Heart left ventricle (tissue), 16 donors: ENCODE results near the gene DPP10. TPM values are rescaled to one million over a fixed set of nuclear protein-coding genes. Genes with fewer than 3 reads are reported as not detected.

ENCODE experiments used
- ATAC-seq, 4 donors: fragments of 200-7000 bp; cut with Tn5 transposase; one replicate each; pipeline ENCODE4 v1.9.1; 2020 to 2022; ENCODE audit warnings: moderate library complexity in 4 of 4, mild to moderate bottlenecking in 3 of 4, moderate number of reproducible peaks in 1 of 4
- DNase-seq, 5 donors: peaks; one replicate each; pipeline ENCODE4 v3.0.0-alpha.2; 2020
- H3K27ac ChIP-seq, 12 donors: fragments of 200-600 bp; sonication (generic) in 4 of 12; one replicate each; pipeline versions ENCODE4 v1.5.0 to v1.8.0; 2016 to 2022; ENCODE audit warnings: mild to moderate bottlenecking in 2 of 12
- H3K27me3 ChIP-seq, 9 donors: fragments of 200-600 bp; sonication (generic) in 2 of 9; one replicate each; pipeline versions ENCODE4 v1.5.1 to v1.8.0; 2016 to 2022; ENCODE audit warnings: mild to moderate bottlenecking in 3 of 9
- H3K36me3 ChIP-seq, 9 donors: fragments of 200-600 bp; sonication (generic) in 2 of 9; one replicate each; pipeline versions ENCODE4 v1.5.0 to v1.8.0; 2018 to 2022; ENCODE audit warnings: mild to moderate bottlenecking in 2 of 9
- H3K4me1 ChIP-seq, 12 donors: fragments of 200-600 bp; sonication (generic) in 4 of 12; one replicate each; pipeline versions ENCODE4 v1.5.0 to v1.8.0; 2016 to 2022; ENCODE audit warnings: mild to moderate bottlenecking in 3 of 12
- H3K4me3 ChIP-seq, 12 donors: fragments of 200-600 bp; sonication (generic) in 4 of 12; one replicate each; pipeline versions ENCODE4 v1.5.0 to v1.8.0; 2017 to 2022; ENCODE audit warnings: mild to moderate bottlenecking in 9 of 12, moderate library complexity in 4 of 12
- H3K9me3 ChIP-seq, 12 donors: fragments of 200-600 bp; sonication (generic) in 4 of 12; one replicate each; pipeline versions ENCODE4 v1.5.0 to v1.8.0; 2016 to 2022; ENCODE audit warnings: mild to moderate bottlenecking in 1 of 12
- POLR2A ChIP-seq, 2 donors: fragments of 450-650 bp; IDR thresholded peaks; one replicate each; pipeline ENCODE4 v1.6.1; 2017; ENCODE audit warnings: antibody characterized with exemption in 2 of 2, mild to moderate bottlenecking in 2 of 2, moderate library complexity in 2 of 2
- WGBS, 4 donors: extraction: QIAGEN DNeasy Blood & Tissue Kit in 2 of 4; methylation state at CpG; one replicate each; pipeline versions ENCODE4 v1.1.5 to v1.1.7; 2013 to 2018; 5-methylcytosine and 5-hydroxymethylcytosine counted together
- intact Hi-C, 10 donors: fragments of 100-400 bp; cut with DNase I; formaldehyde crosslinking; loops; one replicate each; pipeline versions ENCODE4 v1.11.1 to v1.14.2; 2022
- polyA plus RNA-seq, 2 donors: library from polyadenylated mRNA; stranded (reverse); fragments of 200-250 nt; gene quantifications; one replicate each; pipeline ENCODE4 v1.2.3, GENCODE V29; 2013
- total RNA-seq, 9 donors: library from RNA; depleted of rRNA in 2 of 9; stranded (reverse); fragments of >200 nt in 2 of 9; fragmentation: NEBNext Ultra II Directional in 3 of 9; extraction: Animal tissue kit (Norgen Biotek cat#: 25700) in 3 of 9; gene quantifications; one replicate each; pipeline versions ENCODE4 v1.1.0 to v1.2.4, GENCODE V29; 2016 to 2023
- TF ChIP-seq, protein P1 (sequence below), 12 donors: fragments of 200-600 bp; sonication (generic) in 4 of 12; IDR thresholded peaks; one replicate each; pipeline versions ENCODE4 v1.5.0 to v1.8.0; 2018 to 2022; ENCODE audit warnings: antibody characterized with exemption in 12 of 12, mild to moderate bottlenecking in 5 of 12
- donor health status: ischemic (EF 13 %, LVEDD 7.1; RV severe dilation, severe dysfunction).
- donor health status: healthy with polysubstance abuse.
- donor health status: DM: no; HTN: yes; CAD: no.
- donor health status: DM: no; HTN: no; CAD: no.
- donor health status: ischemic (EF 25% LVEDD 6.9; RV normal size, moderate dysfunction).
- donor health status: ischemic (EF 25% LVEDD 5.7; RV mildly dilated, moderate dysfunction).
- donor health status: healthy.
- donor health status: DM: yes; HTN: yes; CAD: no.
- donor health status: ischemic (EF 35%, LVEDD 5.7; RV mildly dilated, moderate dysfunction).
- donor health status: nonischemic (EF 11% LVEDD 7.7; RV severe dilation, severe dysfunction).
- donor health status: DM: yes; HTN: yes; CAD: no.
- donor health status: PGD.
- donor health status: ischemic (EF 29% LVEDD 5.4; RV normal size, mild dysfunction).
- donor health status: nonischemic (EF 23%, LVEDD 6.1; RV moderate dilation, normal function).

Gene DPP10
- total and polyA plus RNA-seq, 11 donors: 0.88 TPM; not detected in 10

- 45 to 57% (median 52%) methylated on average over 3 of the region's 3 CpGs for whole genome bisulfite sequencing, 4 donors
- H3K27ac ChIP-seq: peak overlapping the region in 1 of 12 donors; percentile 50
These were observed 92.0 kb downstream of the DPP10 start for GRCh38 chr2:114534116-114535084.

GRCh38 chr2:114537777-114538176, 95.3 kb downstream of the DPP10 start:
- no peak overlapping the region for H3K4me3 ChIP-seq
- ATAC-seq: no peak
- DNase-seq: no peak
- peaks cover 0 to 8% (median 0%) of the 10 kb centered on the region in 12 donors for H3K4me1 ChIP-seq
- H3K27me3 ChIP-seq: no peaks in the 10 kb centered on the region
- TF ChIP-seq POLR2A (IDR thresholded peaks at IDR 0.05): no peak
- TF ChIP-seq, protein P1, sequence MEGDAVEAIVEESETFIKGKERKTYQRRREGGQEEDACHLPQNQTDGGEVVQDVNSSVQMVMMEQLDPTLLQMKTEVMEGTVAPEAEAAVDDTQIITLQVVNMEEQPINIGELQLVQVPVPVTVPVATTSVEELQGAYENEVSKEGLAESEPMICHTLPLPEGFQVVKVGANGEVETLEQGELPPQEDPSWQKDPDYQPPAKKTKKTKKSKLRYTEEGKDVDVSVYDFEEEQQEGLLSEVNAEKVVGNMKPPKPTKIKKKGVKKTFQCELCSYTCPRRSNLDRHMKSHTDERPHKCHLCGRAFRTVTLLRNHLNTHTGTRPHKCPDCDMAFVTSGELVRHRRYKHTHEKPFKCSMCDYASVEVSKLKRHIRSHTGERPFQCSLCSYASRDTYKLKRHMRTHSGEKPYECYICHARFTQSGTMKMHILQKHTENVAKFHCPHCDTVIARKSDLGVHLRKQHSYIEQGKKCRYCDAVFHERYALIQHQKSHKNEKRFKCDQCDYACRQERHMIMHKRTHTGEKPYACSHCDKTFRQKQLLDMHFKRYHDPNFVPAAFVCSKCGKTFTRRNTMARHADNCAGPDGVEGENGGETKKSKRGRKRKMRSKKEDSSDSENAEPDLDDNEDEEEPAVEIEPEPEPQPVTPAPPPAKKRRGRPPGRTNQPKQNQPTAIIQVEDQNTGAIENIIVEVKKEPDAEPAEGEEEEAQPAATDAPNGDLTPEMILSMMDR (IDR thresholded peaks at IDR 0.05): no peak
- 47 to 63% (median 55%) methylated on average over 1 of the region's 1 CpG for WGBS, 4 donors
- intact Hi-C loops: no loop called here
- no peaks in the 10 kb centered on the region for H3K36me3 ChIP-seq
- H3K9me3 ChIP-seq: no peaks in the 10 kb centered on the region
- no peak overlapping the region for H3K27ac ChIP-seq

More at GRCh38 chr2:114534116-114535084, 92.0 kb downstream of the DPP10 start:
- intact Hi-C loops: no loop called here
- H3K36me3 ChIP-seq: no peaks in the 10 kb centered on the region
- no peaks in the 10 kb centered on the region for H3K9me3 ChIP-seq
- H3K4me3 ChIP-seq: no peak overlapping the region
- no peaks in the 10 kb centered on the region for H3K27me3 ChIP-seq
- H3K4me1 ChIP-seq: peaks cover 0 to 4% (median 0%) of the 10 kb centered on the region in 12 donors
- ATAC-seq (peak in 3 of 4 donors; percentile 36 to 74 (median 59)), DNase-seq (no peak)
- TF ChIP-seq, protein P1 (IDR thresholded peaks at IDR 0.05): no peak
- no peak for TF ChIP-seq POLR2A (IDR thresholded peaks at IDR 0.05)

DNA sequence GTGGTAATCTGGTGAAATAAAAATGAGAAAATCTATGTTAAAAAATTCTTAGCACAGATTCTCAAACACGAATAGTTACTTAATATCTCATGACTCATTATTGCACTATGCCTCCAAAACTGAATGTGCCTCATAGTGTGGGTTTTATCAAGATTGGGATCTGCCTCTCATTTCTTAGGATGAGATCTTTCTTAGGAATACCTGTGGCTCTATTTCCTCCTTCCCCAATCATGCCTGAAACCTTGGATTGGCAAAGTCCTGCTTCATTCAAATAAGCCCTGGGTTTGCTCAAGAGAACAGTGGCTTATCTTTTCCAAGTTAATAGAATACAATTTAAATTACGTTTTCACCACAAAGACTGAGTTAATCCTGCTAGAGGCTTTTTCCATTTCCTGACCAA, 100.3 kb downstream of the DPP10 start:
- no peak for DNase-seq
- Histone ChIP-seq H3K9me3 (peaks cover 0 to 8% (median 0%) of the 10 kb centered on the region in 12 donors), H3K4me1 (peaks cover 0 to 7% (median 1%) of the 10 kb centered on the region in 12 donors), H3K4me3 (peak overlapping the region in 1 of 12 donors; percentile 9), H3K36me3 (no peaks in the 10 kb centered on the region), H3K27me3 (no peaks in the 10 kb centered on the region), H3K27ac (peak overlapping the region in 9 of 12 donors; percentile 5 to 68 (median 39))
- TF ChIP-seq POLR2A (IDR thresholded peaks at IDR 0.05): no peak
- TF ChIP-seq, protein P1 (IDR thresholded peaks at IDR 0.05): no peak
- WGBS, 4 donors: 32 to 43% (median 39%) methylated on average over 2 of the region's 2 CpGs
- intact Hi-C loops: no loop called here
- ATAC-seq: peak in 2 of 4 donors; percentile 20 to 65

DNA sequence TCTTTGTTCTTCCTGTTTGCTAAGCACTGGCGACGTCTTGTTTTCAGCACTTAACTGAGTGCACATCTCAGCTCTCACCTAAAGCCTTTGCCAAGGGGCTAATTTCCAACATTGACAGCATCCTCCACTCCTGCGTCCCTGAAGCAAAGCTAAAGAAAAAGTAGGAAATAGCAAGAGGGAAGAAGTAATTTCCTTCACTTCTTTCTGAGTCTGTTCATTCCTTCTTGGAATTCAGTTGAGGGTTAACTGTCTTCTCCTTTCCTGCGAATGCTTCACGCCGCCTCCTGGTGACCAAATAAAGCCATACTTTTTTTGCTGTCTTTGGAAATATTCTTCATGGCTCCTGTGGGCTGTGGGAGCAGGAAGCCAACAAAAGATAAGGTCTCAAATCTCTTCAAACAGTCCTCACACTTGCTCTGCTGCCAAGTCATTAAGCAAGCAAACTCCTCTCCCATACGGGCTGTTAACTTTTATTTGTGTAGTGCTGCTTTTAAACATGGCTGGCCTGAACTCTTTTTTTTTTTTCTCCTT, 100.9 kb downstream of the DPP10 start:
- peak; percentile 79 to 94 (median 91) for ATAC-seq
- DNase-seq: peak in 4 of 5 donors; percentile 38 to 57 (median 48)
- Histone ChIP-seq H3K27ac (peak overlapping the region in 9 of 12 donors; percentile 5 to 68 (median 39)), H3K9me3 (peaks cover 0 to 8% (median 0%) of the 10 kb centered on the region in 12 donors), H3K4me1 (peaks cover 0 to 7% (median 1%) of the 10 kb centered on the region in 12 donors), H3K36me3 (no peaks in the 10 kb centered on the region), H3K27me3 (no peaks in the 10 kb centered on the region), H3K4me3 (peak overlapping the region in 1 of 12 donors; percentile 9)
- intact Hi-C loops: no loop called here
- TF ChIP-seq POLR2A (IDR thresholded peaks at IDR 0.05): no peak
- TF ChIP-seq, protein P1 (IDR thresholded peaks at IDR 0.05): peak in 9 of 12 donors; percentile 12 to 52 (median 28)
- WGBS, 4 donors: 5 to 17% (median 9%) methylated on average over 7 of the region's 7 CpGs
